ENCODE data around the gene OPCML.

OPCML gene

DNA sequence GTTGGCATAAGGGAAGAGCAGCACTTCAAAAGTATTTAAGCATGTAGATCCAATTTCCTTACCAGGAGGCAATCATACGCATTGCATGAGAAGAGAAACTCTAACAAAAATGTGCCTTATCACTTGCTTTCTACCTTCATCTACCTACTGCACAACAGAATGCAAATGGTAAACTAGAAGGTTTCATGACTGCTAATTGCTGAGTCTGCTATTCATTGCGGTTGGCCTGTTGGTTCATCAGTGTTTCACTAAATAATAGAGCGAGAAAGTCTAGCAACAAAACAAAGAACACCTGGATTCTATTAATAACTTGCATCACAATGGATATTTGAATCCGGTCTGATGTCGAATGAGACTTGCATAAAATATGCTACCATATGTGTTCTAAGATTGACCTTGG is 229.0 kb downstream of the OPCML start:
- no peaks in the 10 kb centered on the region for H3K36me3 ChIP-seq (ENCODE audit: low read depth)
- TF ChIP-seq, protein P1, sequence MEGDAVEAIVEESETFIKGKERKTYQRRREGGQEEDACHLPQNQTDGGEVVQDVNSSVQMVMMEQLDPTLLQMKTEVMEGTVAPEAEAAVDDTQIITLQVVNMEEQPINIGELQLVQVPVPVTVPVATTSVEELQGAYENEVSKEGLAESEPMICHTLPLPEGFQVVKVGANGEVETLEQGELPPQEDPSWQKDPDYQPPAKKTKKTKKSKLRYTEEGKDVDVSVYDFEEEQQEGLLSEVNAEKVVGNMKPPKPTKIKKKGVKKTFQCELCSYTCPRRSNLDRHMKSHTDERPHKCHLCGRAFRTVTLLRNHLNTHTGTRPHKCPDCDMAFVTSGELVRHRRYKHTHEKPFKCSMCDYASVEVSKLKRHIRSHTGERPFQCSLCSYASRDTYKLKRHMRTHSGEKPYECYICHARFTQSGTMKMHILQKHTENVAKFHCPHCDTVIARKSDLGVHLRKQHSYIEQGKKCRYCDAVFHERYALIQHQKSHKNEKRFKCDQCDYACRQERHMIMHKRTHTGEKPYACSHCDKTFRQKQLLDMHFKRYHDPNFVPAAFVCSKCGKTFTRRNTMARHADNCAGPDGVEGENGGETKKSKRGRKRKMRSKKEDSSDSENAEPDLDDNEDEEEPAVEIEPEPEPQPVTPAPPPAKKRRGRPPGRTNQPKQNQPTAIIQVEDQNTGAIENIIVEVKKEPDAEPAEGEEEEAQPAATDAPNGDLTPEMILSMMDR (IDR thresholded peaks at IDR 0.05; ENCODE audit: poor library complexity, severe bottlenecking) = no peak
- peaks cover 2% of the 10 kb centered on the region for H3K9me3 ChIP-seq (ENCODE audit: severe bottlenecking)
- H3K27me3 ChIP-seq (ENCODE audit: insufficient read depth, poor library complexity, severe bottlenecking) = no peaks in the 10 kb centered on the region
- H3K4me3 ChIP-seq (ENCODE audit: severe bottlenecking) = no peak overlapping the region
- ATAC-seq (ENCODE audit: low read depth) (no peak), DNase-seq (ENCODE audit: low spot score) (no peak)
- H3K4me1 ChIP-seq (ENCODE audit: insufficient read depth, poor library complexity, severe bottlenecking) = no peaks in the 10 kb centered on the region
- H3K27ac ChIP-seq (ENCODE audit: poor library complexity, severe bottlenecking) = no peak overlapping the region

DNA sequence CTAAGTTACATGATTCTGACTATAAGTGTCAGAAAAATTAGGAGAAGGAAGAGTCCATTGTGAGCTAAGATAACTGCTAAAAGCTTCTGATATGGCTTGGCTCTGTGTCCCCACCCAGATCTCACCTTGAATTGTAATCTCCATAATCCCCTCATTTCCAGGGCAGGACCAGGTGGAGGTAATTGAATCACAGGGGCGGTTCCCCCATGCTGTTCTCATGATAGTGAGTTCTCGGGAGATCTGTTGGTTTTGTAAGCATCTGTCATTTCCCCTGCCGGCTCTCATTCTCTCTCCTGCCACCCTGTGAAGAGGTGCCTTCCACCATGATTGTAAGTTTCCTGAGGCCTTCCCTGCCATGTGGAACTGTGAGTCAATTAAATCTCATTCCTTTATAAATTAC is 230.2 kb downstream of the OPCML start:
- Histone ChIP-seq H3K27ac (ENCODE audit: poor library complexity, severe bottlenecking) (no peak overlapping the region), H3K4me1 (ENCODE audit: insufficient read depth, poor library complexity, severe bottlenecking) (no peaks in the 10 kb centered on the region), H3K36me3 (ENCODE audit: low read depth) (no peaks in the 10 kb centered on the region), H3K9me3 (ENCODE audit: severe bottlenecking) (peaks cover 2% of the 10 kb centered on the region), H3K4me3 (ENCODE audit: severe bottlenecking) (no peak overlapping the region), H3K27me3 (ENCODE audit: insufficient read depth, poor library complexity, severe bottlenecking) (no peaks in the 10 kb centered on the region)
- ATAC-seq (ENCODE audit: low read depth) = no peak
- no peak for DNase-seq (ENCODE audit: low spot score)
- TF ChIP-seq, protein P1 (IDR thresholded peaks at IDR 0.05; ENCODE audit: poor library complexity, severe bottlenecking) = no peak

DNA sequence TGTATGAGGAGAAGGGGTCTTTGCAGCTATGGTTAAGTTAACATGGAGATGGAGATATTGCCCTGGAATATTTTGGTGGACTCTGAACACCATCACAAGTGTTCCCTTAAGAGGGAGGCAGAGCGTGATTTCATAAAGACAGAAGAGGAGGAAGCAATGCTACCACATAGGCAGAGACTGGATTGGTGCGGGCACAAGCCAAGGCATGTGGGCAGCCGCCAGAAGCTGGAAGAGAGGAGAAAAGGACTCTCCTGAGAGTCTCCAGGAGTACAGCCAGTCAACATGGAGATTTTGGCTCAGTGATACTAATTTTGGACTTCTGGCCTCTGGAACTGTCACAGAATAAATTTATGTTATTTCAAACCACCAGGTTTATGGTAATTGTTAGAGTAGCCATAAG is 231.6 kb downstream of the OPCML start:
- no peaks in the 10 kb centered on the region for H3K27me3 ChIP-seq (ENCODE audit: insufficient read depth, poor library complexity, severe bottlenecking)
- no peaks in the 10 kb centered on the region for H3K4me1 ChIP-seq (ENCODE audit: insufficient read depth, poor library complexity, severe bottlenecking)
- H3K27ac ChIP-seq (ENCODE audit: poor library complexity, severe bottlenecking) = no peak overlapping the region
- no peak for ATAC-seq (ENCODE audit: low read depth)
- TF ChIP-seq, protein P1 (IDR thresholded peaks at IDR 0.05; ENCODE audit: poor library complexity, severe bottlenecking) = no peak
- H3K4me3 ChIP-seq (ENCODE audit: severe bottlenecking) = no peak overlapping the region
- no peaks in the 10 kb centered on the region for H3K36me3 ChIP-seq (ENCODE audit: low read depth)
- peaks cover 2% of the 10 kb centered on the region for H3K9me3 ChIP-seq (ENCODE audit: severe bottlenecking)
- DNase-seq (ENCODE audit: low spot score) = no peak

DNA sequence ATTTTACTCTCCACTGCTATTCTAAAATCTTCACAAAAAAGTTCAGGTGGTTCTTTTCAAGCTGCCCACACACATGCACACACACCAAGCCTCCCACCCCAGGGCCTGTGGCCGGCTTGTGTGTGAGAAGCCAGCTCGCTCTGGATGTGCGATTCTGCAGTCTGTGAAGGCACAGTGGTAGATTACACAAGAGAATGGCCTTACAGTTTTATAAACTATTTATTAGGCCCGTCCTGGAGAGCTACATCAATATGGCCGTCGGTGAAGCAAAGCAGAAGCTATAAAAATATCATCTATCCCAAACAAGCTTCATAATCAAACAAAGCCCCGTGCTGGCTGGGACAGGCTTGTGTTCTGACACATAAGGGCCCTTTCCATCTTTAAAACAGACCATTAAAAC is 240.5 kb downstream of the OPCML start:
- no peak for DNase-seq (ENCODE audit: low spot score)
- no peak overlapping the region for H3K4me3 ChIP-seq (ENCODE audit: severe bottlenecking)
- no peak overlapping the region for H3K27ac ChIP-seq (ENCODE audit: poor library complexity, severe bottlenecking)
- TF ChIP-seq, protein P1 (IDR thresholded peaks at IDR 0.05; ENCODE audit: poor library complexity, severe bottlenecking) = no peak
- H3K9me3 ChIP-seq (ENCODE audit: severe bottlenecking) = no peaks in the 10 kb centered on the region
- H3K36me3 ChIP-seq (ENCODE audit: low read depth) = no peaks in the 10 kb centered on the region
- H3K4me1 ChIP-seq (ENCODE audit: insufficient read depth, poor library complexity, severe bottlenecking) = no peaks in the 10 kb centered on the region
- no peaks in the 10 kb centered on the region for H3K27me3 ChIP-seq (ENCODE audit: insufficient read depth, poor library complexity, severe bottlenecking)
- ATAC-seq (ENCODE audit: low read depth) = no peak

DNA sequence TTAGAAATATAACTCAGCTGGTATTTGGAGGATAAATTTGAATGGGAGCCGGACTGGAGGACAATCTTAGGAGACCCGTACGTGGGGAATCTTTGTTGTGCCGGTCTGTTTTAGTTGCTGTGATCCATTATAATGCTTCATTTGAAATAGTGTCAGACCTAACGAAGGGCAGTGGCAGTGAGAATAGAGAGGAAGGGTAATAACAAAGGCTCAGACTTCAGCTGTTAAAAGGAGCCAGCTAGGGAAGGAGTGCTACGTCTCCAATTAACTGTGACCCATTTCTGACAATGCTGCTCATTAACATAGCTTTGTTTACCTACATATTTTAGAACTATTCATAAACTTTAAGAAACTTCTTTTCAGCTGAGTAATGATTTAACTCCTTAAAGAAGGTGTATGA is 246.9 kb downstream of the OPCML start:
- no peak for DNase-seq (ENCODE audit: low spot score)
- TF ChIP-seq, protein P1 (IDR thresholded peaks at IDR 0.05; ENCODE audit: poor library complexity, severe bottlenecking) = no peak
- H3K4me3 ChIP-seq (ENCODE audit: severe bottlenecking) = no peak overlapping the region
- no peaks in the 10 kb centered on the region for H3K27me3 ChIP-seq (ENCODE audit: insufficient read depth, poor library complexity, severe bottlenecking)
- no peaks in the 10 kb centered on the region for H3K36me3 ChIP-seq (ENCODE audit: low read depth)
- no peak for ATAC-seq (ENCODE audit: low read depth)
- no peaks in the 10 kb centered on the region for H3K4me1 ChIP-seq (ENCODE audit: insufficient read depth, poor library complexity, severe bottlenecking)
- H3K9me3 ChIP-seq (ENCODE audit: severe bottlenecking) = no peaks in the 10 kb centered on the region
- H3K27ac ChIP-seq (ENCODE audit: poor library complexity, severe bottlenecking) = no peak overlapping the region
